A549 (cell line): ENCODE measurements around the gene MLC1.

ENCODE experiments used
- CEBPB ChIP-seq, 2 experiments: fragments of >200 bp in 1 of 2; sonication (Bioruptor Twin) in 1 of 2; formaldehyde crosslinking in 1 of 2; IDR thresholded peaks; 2 replicates each; pipeline ENCODE4 v1.6.1; 2012 to 2016
- KDM5A ChIP-seq: fragments of 200-600 bp; sonication (generic); IDR thresholded peaks from 2 replicates; pipeline ENCODE4 v1.6.1; 2016; ENCODE audit warnings: antibody characterized with exemption, mild to moderate bottlenecking
- POLR2A ChIP-seq: IDR thresholded peaks from 2 replicates; pipeline ENCODE4 v1.6.1; 2012; ENCODE audit warnings: mild to moderate bottlenecking, low read length
- RCOR1 ChIP-seq: fragments of 150-350 bp; IDR thresholded peaks from 2 replicates; pipeline ENCODE4 v1.6.1; 2014; ENCODE audit warnings: antibody characterized with exemption, low read length, low read depth
- TF ChIP-seq, protein P1 (sequence below): fragments of >200 bp; sonication (Bioruptor Twin); formaldehyde crosslinking; IDR thresholded peaks from 3 replicates; pipeline ENCODE4 v1.5.1; 2016
- TF ChIP-seq, protein P2 (sequence below): fragments of 450-650 bp; IDR thresholded peaks from 2 replicates; pipeline ENCODE4 v1.6.1; 2014; ENCODE audit warnings: antibody characterized with exemption

GRCh38 chr22:50114221-50115021, 29.2 kb upstream of the MLC1 start:
- TF ChIP-seq POLR2A: no peak
- TF ChIP-seq, protein P1, sequence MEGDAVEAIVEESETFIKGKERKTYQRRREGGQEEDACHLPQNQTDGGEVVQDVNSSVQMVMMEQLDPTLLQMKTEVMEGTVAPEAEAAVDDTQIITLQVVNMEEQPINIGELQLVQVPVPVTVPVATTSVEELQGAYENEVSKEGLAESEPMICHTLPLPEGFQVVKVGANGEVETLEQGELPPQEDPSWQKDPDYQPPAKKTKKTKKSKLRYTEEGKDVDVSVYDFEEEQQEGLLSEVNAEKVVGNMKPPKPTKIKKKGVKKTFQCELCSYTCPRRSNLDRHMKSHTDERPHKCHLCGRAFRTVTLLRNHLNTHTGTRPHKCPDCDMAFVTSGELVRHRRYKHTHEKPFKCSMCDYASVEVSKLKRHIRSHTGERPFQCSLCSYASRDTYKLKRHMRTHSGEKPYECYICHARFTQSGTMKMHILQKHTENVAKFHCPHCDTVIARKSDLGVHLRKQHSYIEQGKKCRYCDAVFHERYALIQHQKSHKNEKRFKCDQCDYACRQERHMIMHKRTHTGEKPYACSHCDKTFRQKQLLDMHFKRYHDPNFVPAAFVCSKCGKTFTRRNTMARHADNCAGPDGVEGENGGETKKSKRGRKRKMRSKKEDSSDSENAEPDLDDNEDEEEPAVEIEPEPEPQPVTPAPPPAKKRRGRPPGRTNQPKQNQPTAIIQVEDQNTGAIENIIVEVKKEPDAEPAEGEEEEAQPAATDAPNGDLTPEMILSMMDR: no peak
- no peak for TF ChIP-seq KDM5A
- TF ChIP-seq CEBPB (IDR thresholded peaks at IDR 0.05): no peak
- TF ChIP-seq, protein P2, sequence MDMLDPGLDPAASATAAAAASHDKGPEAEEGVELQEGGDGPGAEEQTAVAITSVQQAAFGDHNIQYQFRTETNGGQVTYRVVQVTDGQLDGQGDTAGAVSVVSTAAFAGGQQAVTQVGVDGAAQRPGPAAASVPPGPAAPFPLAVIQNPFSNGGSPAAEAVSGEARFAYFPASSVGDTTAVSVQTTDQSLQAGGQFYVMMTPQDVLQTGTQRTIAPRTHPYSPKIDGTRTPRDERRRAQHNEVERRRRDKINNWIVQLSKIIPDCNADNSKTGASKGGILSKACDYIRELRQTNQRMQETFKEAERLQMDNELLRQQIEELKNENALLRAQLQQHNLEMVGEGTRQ: no peak
- no peak for TF ChIP-seq RCOR1
